ENCODE data around the gene LRP1B. TPM values are rescaled to one million over a fixed set of nuclear protein-coding genes. Genes with fewer than 3 reads are reported as not detected.

The LRP1B gene
- total RNA-seq, 2 donors from 2014 or later: 0.79 to 1.8 TPM

DNA sequence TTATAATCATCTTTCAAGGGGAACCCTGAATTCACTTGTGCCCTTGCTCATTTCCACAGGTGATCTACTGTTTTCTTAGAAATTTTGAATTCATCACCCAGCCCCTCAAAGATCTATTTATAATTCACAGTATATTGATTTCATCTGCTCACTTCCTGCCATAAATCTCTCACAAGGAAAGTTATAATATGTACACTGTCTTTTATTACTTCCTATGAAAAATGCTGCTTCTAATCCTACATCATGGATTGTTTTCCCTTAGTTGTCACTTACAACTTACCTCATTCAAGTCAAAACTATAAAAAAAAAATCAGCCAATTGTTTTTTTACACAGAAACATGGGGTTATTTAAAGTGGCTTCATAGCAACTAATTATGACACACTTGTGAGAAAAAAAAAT, 1443.0 kb downstream of the LRP1B start:
- Histone ChIP-seq H3K36me3 (ENCODE audit: control insufficient read depth, insufficient read depth, low read length) (no peaks in the 10 kb centered on the region), H3K4me3 (ENCODE audit: low read length) (no peak overlapping the region), H3K27me3 (ENCODE audit: control insufficient read depth, insufficient read depth, low read length, poor library complexity, severe bottlenecking) (no peaks in the 10 kb centered on the region), H3K4me1 (ENCODE audit: control insufficient read depth, insufficient read depth, low read length) (no peaks in the 10 kb centered on the region), H3K9ac (ENCODE audit: extremely low read depth, low read length, poor library complexity, severe bottlenecking) (no peak overlapping the region), H3K27ac (ENCODE audit: low read depth, low read length) (no peak overlapping the region), H3K9me3 (ENCODE audit: control insufficient read depth, low read length) (no peaks in the 10 kb centered on the region)
- no peak for DNase-seq
- Mint-ChIP-seq H3K27ac (no peak overlapping the region), H3K27me3 (ENCODE audit: insufficient read depth) (no peaks in the 10 kb centered on the region), H3K9me3 (no peaks in the 10 kb centered on the region), H3K4me1 (no peaks in the 10 kb centered on the region), H3K4me3 (no peak overlapping the region), H3K36me3 (ENCODE audit: low read depth) (no peaks in the 10 kb centered on the region)
- no peak for TF ChIP-seq CTCF (conservative IDR thresholded peaks at IDR 0.05)

DNA sequence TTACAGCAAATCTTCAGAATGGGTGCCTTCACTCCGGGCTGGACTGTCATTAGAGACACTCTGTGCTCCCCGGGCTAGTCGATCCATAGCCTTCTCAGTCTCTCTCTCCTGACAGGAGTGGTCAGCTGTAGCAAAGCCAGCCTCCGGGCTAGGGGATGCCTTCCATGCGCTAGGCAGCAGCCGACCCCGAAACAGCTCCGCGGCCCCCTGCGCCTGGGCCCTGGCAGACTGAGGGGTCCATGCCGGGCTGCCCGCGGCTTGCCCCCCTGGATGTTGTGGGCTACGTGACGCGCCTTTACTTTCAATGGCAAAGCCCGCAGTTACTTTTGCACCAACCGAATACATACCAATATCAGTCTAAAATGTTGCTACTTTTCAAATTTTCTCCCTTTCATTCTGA, 1447.2 kb downstream of the LRP1B start:
- no peak overlapping the region for H3K4me3 Mint-ChIP-seq
- no peak overlapping the region for H3K27ac Mint-ChIP-seq
- H3K9me3 Mint-ChIP-seq: no peaks in the 10 kb centered on the region
- no peaks in the 10 kb centered on the region for H3K27me3 Mint-ChIP-seq (ENCODE audit: insufficient read depth)
- Histone ChIP-seq H3K36me3 (ENCODE audit: control insufficient read depth, insufficient read depth, low read length) (no peaks in the 10 kb centered on the region), H3K27me3 (ENCODE audit: control insufficient read depth, insufficient read depth, low read length, poor library complexity, severe bottlenecking) (no peaks in the 10 kb centered on the region), H3K9me3 (ENCODE audit: control insufficient read depth, low read length) (no peaks in the 10 kb centered on the region), H3K4me3 (ENCODE audit: low read length) (no peak overlapping the region), H3K27ac (ENCODE audit: low read depth, low read length) (no peak overlapping the region), H3K9ac (ENCODE audit: extremely low read depth, low read length, poor library complexity, severe bottlenecking) (no peak overlapping the region), H3K4me1 (ENCODE audit: control insufficient read depth, insufficient read depth, low read length) (no peaks in the 10 kb centered on the region)
- no peaks in the 10 kb centered on the region for H3K4me1 Mint-ChIP-seq
- TF ChIP-seq CTCF (conservative IDR thresholded peaks at IDR 0.05): no peak
- 89 to 93% methylated on average over 5 to 18 of the region's 18 CpGs for WGBS, 2 experiments (ENCODE audit: insufficient coverage in 1 of 2, insufficient read length in 1 of 2)
- H3K36me3 Mint-ChIP-seq (ENCODE audit: low read depth): no peaks in the 10 kb centered on the region
- DNase-seq: no peak

DNA sequence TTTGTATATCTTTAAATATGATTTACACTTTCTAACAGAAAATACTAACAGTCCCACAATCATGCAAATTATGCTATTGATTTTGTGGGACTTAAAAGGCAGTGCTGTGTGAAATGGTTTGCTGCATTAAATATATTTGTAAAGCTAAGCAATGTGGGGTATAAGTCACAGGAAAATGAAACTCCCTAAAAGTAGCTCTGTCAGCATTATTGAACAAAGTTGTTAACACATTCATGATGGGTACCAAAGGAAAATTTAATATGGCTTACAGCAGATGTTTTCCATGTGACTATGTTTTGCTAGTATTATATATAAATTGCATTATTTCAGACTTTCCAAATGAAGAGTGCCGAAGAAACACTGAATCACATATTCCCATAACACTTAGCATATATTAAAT, 1450.0 kb downstream of the LRP1B start:
- Histone ChIP-seq H3K4me1 (ENCODE audit: control insufficient read depth, insufficient read depth, low read length) (no peaks in the 10 kb centered on the region), H3K9me3 (ENCODE audit: control insufficient read depth, low read length) (no peaks in the 10 kb centered on the region), H3K27me3 (ENCODE audit: control insufficient read depth, insufficient read depth, low read length, poor library complexity, severe bottlenecking) (no peaks in the 10 kb centered on the region), H3K36me3 (ENCODE audit: control insufficient read depth, insufficient read depth, low read length) (no peaks in the 10 kb centered on the region), H3K4me3 (ENCODE audit: low read length) (no peak overlapping the region), H3K27ac (ENCODE audit: low read depth, low read length) (no peak overlapping the region), H3K9ac (ENCODE audit: extremely low read depth, low read length, poor library complexity, severe bottlenecking) (no peak overlapping the region)
- H3K27ac Mint-ChIP-seq: no peak overlapping the region
- no peak for DNase-seq
- WGBS, 2 experiments (ENCODE audit: insufficient coverage in 1 of 2, insufficient read length in 1 of 2): 100% methylated on average over 1 of the region's 1 CpG; no CpG with 5 or more reads in 1 of the 2 experiments
- H3K4me3 Mint-ChIP-seq: no peak overlapping the region
- H3K36me3 Mint-ChIP-seq (ENCODE audit: low read depth): no peaks in the 10 kb centered on the region
- no peaks in the 10 kb centered on the region for H3K9me3 Mint-ChIP-seq
- no peak for TF ChIP-seq CTCF (conservative IDR thresholded peaks at IDR 0.05)
- no peaks in the 10 kb centered on the region for H3K27me3 Mint-ChIP-seq (ENCODE audit: insufficient read depth)
- no peaks in the 10 kb centered on the region for H3K4me1 Mint-ChIP-seq
